OCI-LY3 (cell line): Measurements from ENCODE around the gene PDCD2L.

Experiments
- H2AFZ ChIP-seq: fragments of 200-600, 300-600 bp; shearing (Covaris generic); 2 replicates; pipeline ENCODE4 v1.6.0; 2014; ENCODE audit warnings: antibody characterized with exemption, low read depth, low read length
- H3K27ac ChIP-seq: fragments of 200-600, 300-600 bp; sonication (generic); 2 replicates; pipeline ENCODE4 v1.5.1; 2014; ENCODE audit warnings: mild to moderate bottlenecking, low read length, moderate library complexity, mixed read lengths
- H3K27me3 ChIP-seq: fragments of 200-600, 300-600 bp; sonication (generic); 2 replicates; pipeline ENCODE4 v1.6.1; 2014; ENCODE audit warnings: low read depth, low read length, mixed read lengths
- H3K36me3 ChIP-seq: fragments of 200-600, 300-600 bp; sonication (generic); replicated peaks from 2 replicates; pipeline ENCODE3; 2014; ENCODE audit warnings: low read depth, low read length, mixed read lengths
- H3K4me1 ChIP-seq: fragments of 300-600, 200-600 bp; sonication (generic); 2 replicates; pipeline ENCODE4 v1.6.1; 2014; ENCODE audit warnings: low read length, mixed read lengths
- H3K4me2 ChIP-seq: fragments of 200-600, 300-600 bp; sonication (generic); 2 replicates; pipeline ENCODE4 v1.6.1; 2014; ENCODE audit warnings: low read length, mixed read lengths
- H3K4me3 ChIP-seq: fragments of 300-600, 200-600 bp; sonication (generic); 2 replicates; pipeline ENCODE4 v1.5.1; 2014; ENCODE audit warnings: antibody characterized with exemption, mild to moderate bottlenecking, low read length, moderate library complexity
- H3K79me2 ChIP-seq: fragments of 300-600, 200-600 bp; shearing (Covaris generic); 2 replicates; pipeline ENCODE4 v1.6.1; 2014; ENCODE audit warnings: mild to moderate bottlenecking, low read length, mixed read lengths
- H3K9ac ChIP-seq: fragments of 300-600, 200-600 bp; shearing (Covaris generic); 2 replicates; pipeline ENCODE4 v1.6.0; 2014; ENCODE audit warnings: mild to moderate bottlenecking, low read length, moderate library complexity
- H3K9me3 ChIP-seq: fragments of 200-600, 300-600 bp; shearing (Covaris generic); 2 replicates; pipeline ENCODE4 v1.6.1; 2014; ENCODE audit warnings: low read length, mixed read lengths; ENCODE audit not compliant: insufficient read depth
- H4K20me1 ChIP-seq: fragments of 200-600, 300-600 bp; sonication (generic); 2 replicates; pipeline ENCODE4 v1.6.1; 2016; ENCODE audit warnings: low read length, mixed read lengths; ENCODE audit not compliant: insufficient read depth
- CTCF ChIP-seq: fragments of 200-600, 300-600 bp; sonication (generic); IDR thresholded peaks from 2 replicates; pipeline ENCODE4 v1.5.1; 2014; ENCODE audit warnings: antibody characterized with exemption, low read length, low read depth
- EZH2phosphoT487 ChIP-seq: fragments of 200-600 bp; shearing (Covaris generic); IDR thresholded peaks from 2 replicates; pipeline ENCODE4 v1.6.1; 2018; ENCODE audit warnings: antibody characterized with exemption, mixed run types, low read depth

The PDCD2L gene

GRCh38 chr19:34411216-34411615 is 7.0 kb downstream of the PDCD2L start:
- no peaks in the 10 kb centered on the region for H3K9me3 ChIP-seq
- no peak for TF ChIP-seq EZH2phosphoT487
- no peak for TF ChIP-seq CTCF
- H4K20me1 ChIP-seq: 0 out of 2 replicates have a peak, but pooled peaks cover 6% of the 10 kb centered on the region
- H2AFZ ChIP-seq: no peak overlapping the region
- no peaks in the 10 kb centered on the region for H3K27me3 ChIP-seq
- H3K79me2 ChIP-seq: peaks cover 53% of the 10 kb centered on the region
- H3K4me2 ChIP-seq: no peak overlapping the region
- no peak overlapping the region for H3K27ac ChIP-seq
- peaks cover 32% of the 10 kb centered on the region for H3K36me3 ChIP-seq
- no peak overlapping the region for H3K9ac ChIP-seq
- H3K4me1 ChIP-seq: peaks cover 32% of the 10 kb centered on the region
- no peak overlapping the region for H3K4me3 ChIP-seq

GRCh38 chr19:34416021-34416545 is 11.9 kb downstream of the PDCD2L start:
- no peaks in the 10 kb centered on the region for H3K9me3 ChIP-seq
- no peak overlapping the region for H3K4me2 ChIP-seq
- no peaks in the 10 kb centered on the region for H3K27me3 ChIP-seq
- no peaks in the 10 kb centered on the region for H3K4me1 ChIP-seq
- H3K4me3 ChIP-seq: no peak overlapping the region
- H2AFZ ChIP-seq: no peak overlapping the region
- no peak overlapping the region for H3K27ac ChIP-seq
- TF ChIP-seq CTCF: no peak
- TF ChIP-seq EZH2phosphoT487: no peak
- no peak overlapping the region for H3K9ac ChIP-seq
- H3K79me2 ChIP-seq: peaks cover 48% of the 10 kb centered on the region
- H3K36me3 ChIP-seq: peaks cover 54% of the 10 kb centered on the region
- H4K20me1 ChIP-seq: no peaks in the 10 kb centered on the region

GRCh38 chr19:34418300-34418699 is 14.1 kb downstream of the PDCD2L start:
- no peaks in the 10 kb centered on the region for H4K20me1 ChIP-seq
- H3K4me1 ChIP-seq: no peaks in the 10 kb centered on the region
- H3K27me3 ChIP-seq: no peaks in the 10 kb centered on the region
- H3K4me2 ChIP-seq: no peak overlapping the region
- H3K4me3 ChIP-seq: no peak overlapping the region
- peaks cover 59% of the 10 kb centered on the region for H3K36me3 ChIP-seq
- TF ChIP-seq EZH2phosphoT487: no peak
- no peak for TF ChIP-seq CTCF
- H2AFZ ChIP-seq: no peak overlapping the region
- no peak overlapping the region for H3K9ac ChIP-seq
- no peaks in the 10 kb centered on the region for H3K9me3 ChIP-seq
- H3K27ac ChIP-seq: no peak overlapping the region
- H3K79me2 ChIP-seq: peaks cover 42% of the 10 kb centered on the region

GRCh38 chr19:34426096-34426661 is 22.0 kb downstream of the PDCD2L start:
- Histone ChIP-seq H3K9me3 (no peaks in the 10 kb centered on the region), H3K36me3 (peaks cover 37% of the 10 kb centered on the region), H3K27me3 (no peaks in the 10 kb centered on the region), H4K20me1 (peaks cover 25% of the 10 kb centered on the region), H3K9ac (no peak overlapping the region), H2AFZ (no peak overlapping the region), H3K4me3 (no peak overlapping the region), H3K79me2 (peaks cover 46% of the 10 kb centered on the region), H3K4me2 (no peak overlapping the region), H3K27ac (no peak overlapping the region), H3K4me1 (peaks cover 17% of the 10 kb centered on the region)
- TF ChIP-seq EZH2phosphoT487 (no peak), CTCF (no peak)
